OCI-LY3 (cell line): Measurements from ENCODE around the gene RAB6A.

Experiments used
- H2AFZ ChIP-seq: fragments of 200-600, 300-600 bp; shearing (Covaris generic); 2 replicates; pipeline ENCODE4 v1.6.0; 2014; ENCODE audit warnings: antibody characterized with exemption, low read depth, low read length
- H3K27ac ChIP-seq: fragments of 200-600, 300-600 bp; sonication (generic); 2 replicates; pipeline ENCODE4 v1.5.1; 2014; ENCODE audit warnings: mild to moderate bottlenecking, low read length, moderate library complexity, mixed read lengths
- H3K27me3 ChIP-seq: fragments of 200-600, 300-600 bp; sonication (generic); 2 replicates; pipeline ENCODE4 v1.6.1; 2014; ENCODE audit warnings: low read depth, low read length, mixed read lengths
- H3K36me3 ChIP-seq: fragments of 200-600, 300-600 bp; sonication (generic); replicated peaks from 2 replicates; pipeline ENCODE3; 2014; ENCODE audit warnings: low read depth, low read length, mixed read lengths
- H3K4me1 ChIP-seq: fragments of 300-600, 200-600 bp; sonication (generic); 2 replicates; pipeline ENCODE4 v1.6.1; 2014; ENCODE audit warnings: low read length, mixed read lengths
- H3K4me2 ChIP-seq: fragments of 200-600, 300-600 bp; sonication (generic); 2 replicates; pipeline ENCODE4 v1.6.1; 2014; ENCODE audit warnings: low read length, mixed read lengths
- H3K4me3 ChIP-seq: fragments of 300-600, 200-600 bp; sonication (generic); 2 replicates; pipeline ENCODE4 v1.5.1; 2014; ENCODE audit warnings: antibody characterized with exemption, mild to moderate bottlenecking, low read length, moderate library complexity
- H3K79me2 ChIP-seq: fragments of 300-600, 200-600 bp; shearing (Covaris generic); 2 replicates; pipeline ENCODE4 v1.6.1; 2014; ENCODE audit warnings: mild to moderate bottlenecking, low read length, mixed read lengths
- H3K9ac ChIP-seq: fragments of 300-600, 200-600 bp; shearing (Covaris generic); 2 replicates; pipeline ENCODE4 v1.6.0; 2014; ENCODE audit warnings: mild to moderate bottlenecking, low read length, moderate library complexity
- H3K9me3 ChIP-seq: fragments of 200-600, 300-600 bp; shearing (Covaris generic); 2 replicates; pipeline ENCODE4 v1.6.1; 2014; ENCODE audit warnings: low read length, mixed read lengths; ENCODE audit not compliant: insufficient read depth
- H4K20me1 ChIP-seq: fragments of 200-600, 300-600 bp; sonication (generic); 2 replicates; pipeline ENCODE4 v1.6.1; 2016; ENCODE audit warnings: low read length, mixed read lengths; ENCODE audit not compliant: insufficient read depth
- CTCF ChIP-seq: fragments of 200-600, 300-600 bp; sonication (generic); IDR thresholded peaks from 2 replicates; pipeline ENCODE4 v1.5.1; 2014; ENCODE audit warnings: antibody characterized with exemption, low read length, low read depth
- EZH2phosphoT487 ChIP-seq: fragments of 200-600 bp; shearing (Covaris generic); IDR thresholded peaks from 2 replicates; pipeline ENCODE4 v1.6.1; 2018; ENCODE audit warnings: antibody characterized with exemption, mixed run types, low read depth

RAB6A gene

GRCh38 chr11:73671701-73672100 is 89.2 kb downstream of the RAB6A start:
- peaks cover 6% of the 10 kb centered on the region for H3K4me1 ChIP-seq
- H3K36me3 ChIP-seq = no peaks in the 10 kb centered on the region
- H3K27me3 ChIP-seq = no peaks in the 10 kb centered on the region
- no peak overlapping the region for H2AFZ ChIP-seq
- TF ChIP-seq CTCF (no peak), EZH2phosphoT487 (no peak)
- no peaks in the 10 kb centered on the region for H3K79me2 ChIP-seq
- no peak overlapping the region for H3K4me2 ChIP-seq
- H3K4me3 ChIP-seq = no peak overlapping the region
- H3K9ac ChIP-seq = no peak overlapping the region
- H3K27ac ChIP-seq = no peak overlapping the region
- no peaks in the 10 kb centered on the region for H4K20me1 ChIP-seq
- H3K9me3 ChIP-seq = no peaks in the 10 kb centered on the region

DNA sequence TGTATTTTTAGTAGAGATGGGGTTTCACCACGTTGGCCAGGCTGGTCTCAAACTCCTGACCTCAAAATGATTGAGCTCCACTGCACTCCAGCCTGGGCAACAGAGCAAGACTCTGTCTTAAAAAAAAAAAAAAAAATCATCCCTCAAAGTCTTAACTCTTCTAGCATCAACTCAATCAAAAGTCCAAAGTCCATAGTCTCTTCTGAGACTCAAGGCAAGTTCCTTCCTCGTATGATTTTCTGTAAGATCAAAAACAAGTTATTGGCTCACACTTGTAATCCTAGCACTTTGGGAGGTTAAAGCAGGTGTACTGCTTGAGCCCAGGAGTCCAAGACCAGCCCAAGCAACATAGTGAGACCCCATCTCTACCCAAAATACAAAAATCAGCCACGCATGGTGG is 90.1 kb downstream of the RAB6A start:
- Histone ChIP-seq H3K4me1 (peaks cover 6% of the 10 kb centered on the region), H3K27me3 (no peaks in the 10 kb centered on the region), H3K4me3 (no peak overlapping the region), H3K4me2 (no peak overlapping the region), H2AFZ (no peak overlapping the region), H3K79me2 (no peaks in the 10 kb centered on the region), H4K20me1 (no peaks in the 10 kb centered on the region), H3K9ac (no peak overlapping the region), H3K27ac (no peak overlapping the region), H3K36me3 (no peaks in the 10 kb centered on the region), H3K9me3 (no peaks in the 10 kb centered on the region)
- TF ChIP-seq EZH2phosphoT487 = no peak
- TF ChIP-seq CTCF = no peak

- H3K27me3 ChIP-seq = no peaks in the 10 kb centered on the region
- no peak overlapping the region for H3K4me2 ChIP-seq
- no peaks in the 10 kb centered on the region for H3K36me3 ChIP-seq
- no peak overlapping the region for H3K9ac ChIP-seq
- H2AFZ ChIP-seq = no peak overlapping the region
- H3K27ac ChIP-seq = no peak overlapping the region
- H3K4me3 ChIP-seq = no peak overlapping the region
- H3K9me3 ChIP-seq = no peaks in the 10 kb centered on the region
- no peaks in the 10 kb centered on the region for H3K79me2 ChIP-seq
- TF ChIP-seq CTCF (no peak), EZH2phosphoT487 (no peak)
- H3K4me1 ChIP-seq = peaks cover 6% of the 10 kb centered on the region
- H4K20me1 ChIP-seq = no peaks in the 10 kb centered on the region
These were observed 93.0 kb downstream of the RAB6A start for GRCh38 chr11:73667891-73668290.

DNA sequence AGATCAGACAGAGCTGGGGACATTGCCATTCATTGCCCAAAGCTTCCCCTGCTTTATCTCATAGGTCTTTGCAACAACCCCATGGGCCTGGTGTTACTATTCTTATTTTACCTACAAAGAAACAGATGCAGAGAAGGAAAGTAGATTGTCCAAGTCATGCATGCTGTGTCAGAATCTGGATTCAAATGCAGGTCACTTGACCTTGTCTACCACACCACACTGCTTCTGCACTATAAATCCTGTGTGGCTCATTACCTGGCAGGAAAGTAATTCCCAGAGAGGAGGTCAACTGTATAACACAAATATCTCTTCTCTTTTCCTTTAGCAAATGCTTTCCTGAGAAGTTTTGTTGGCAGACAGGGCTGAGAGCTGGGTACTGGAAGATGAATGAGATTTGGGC is 96.0 kb downstream of the RAB6A start:
- Histone ChIP-seq H4K20me1 (no peaks in the 10 kb centered on the region), H3K4me3 (no peak overlapping the region), H2AFZ (no peak overlapping the region), H3K27ac (no peak overlapping the region), H3K4me2 (no peak overlapping the region), H3K9me3 (no peaks in the 10 kb centered on the region), H3K9ac (no peak overlapping the region), H3K4me1 (peaks cover 12% of the 10 kb centered on the region), H3K36me3 (no peaks in the 10 kb centered on the region), H3K79me2 (no peaks in the 10 kb centered on the region), H3K27me3 (no peaks in the 10 kb centered on the region)
- TF ChIP-seq EZH2phosphoT487 (no peak), CTCF (no peak)
